Left ventricle myocardium inferior (tissue), 1 donor: ENCODE measurements around the gene KCTD19. TPM values are rescaled to one million over a fixed set of nuclear protein-coding genes. Genes with fewer than 3 reads are reported as not detected.
A peak's percentile ranks its signal among the peaks of the same experiment; 100 is the strongest.

ENCODE experiments used
- DNase-seq: peaks from one replicate; pipeline ENCODE4 v3.0.0-alpha.2; 2020
- H3K27ac ChIP-seq: fragments of 200-600 bp; replicated peaks from 2 replicates; pipeline ENCODE4 v1.8.0; 2021
- H3K27me3 ChIP-seq: fragments of 200-600 bp; 2 replicates; pipeline ENCODE4 v1.8.0; 2021; ENCODE audit warnings: low read depth
- H3K36me3 ChIP-seq: fragments of 200-600 bp; 2 replicates; pipeline ENCODE4 v1.8.0; 2021
- H3K4me1 ChIP-seq: fragments of 200-600 bp; 2 replicates; pipeline ENCODE4 v1.8.0; 2021
- H3K4me3 ChIP-seq: fragments of 200-600 bp; 2 replicates; pipeline ENCODE4 v1.8.0; 2021; ENCODE audit warnings: mild to moderate bottlenecking, moderate library complexity
- H3K9me3 ChIP-seq: fragments of 200-600 bp; replicated peaks from 2 replicates; pipeline ENCODE4 v1.8.0; 2021
- intact Hi-C: fragments of 100-400 bp; cut with micrococcal nuclease; formaldehyde crosslinking; loops from one replicate; pipeline ENCODE4 v1.11.0; 2022
- total RNA-seq: library from RNA; stranded (reverse); fragmentation: NEBNext Ultra II Directional; extraction: Animal tissue kit (Norgen Biotek cat#: 25700); gene quantifications from one replicate; pipeline ENCODE4 v1.2.1, GENCODE V29; 2021
- TF ChIP-seq, protein P1 (sequence below): fragments of 200-600 bp; IDR thresholded peaks from 2 replicates; pipeline ENCODE4 v1.8.0; 2021; ENCODE audit warnings: antibody characterized with exemption, mild to moderate bottlenecking, borderline replicate concordance
- donor health status: DM: no; HTN: yes; CAD: no; lungs with severe emphysema.

KCTD19 gene
- total RNA-seq, 1 donor from 2014 or later, result not detected

DNA sequence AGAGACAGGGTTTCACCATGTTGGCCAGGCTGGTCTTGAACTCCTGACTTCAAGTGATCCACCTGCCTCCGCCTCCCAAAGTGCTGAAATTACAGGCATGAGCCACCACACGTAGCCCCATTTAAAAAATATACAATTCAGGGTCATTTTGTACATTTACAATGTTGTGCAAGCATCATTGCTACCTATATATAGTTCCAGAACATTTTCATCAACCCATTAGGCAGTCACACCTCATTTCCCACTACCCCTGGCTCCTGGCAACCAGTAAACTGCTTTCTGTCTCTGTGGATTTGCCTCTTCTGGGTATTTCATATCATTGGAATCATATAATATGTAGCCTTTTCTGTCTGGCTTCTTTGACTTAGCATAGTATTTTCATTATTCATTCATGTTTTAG lies 6.8 kb upstream of the KCTD19 start:
- TF ChIP-seq, protein P1, sequence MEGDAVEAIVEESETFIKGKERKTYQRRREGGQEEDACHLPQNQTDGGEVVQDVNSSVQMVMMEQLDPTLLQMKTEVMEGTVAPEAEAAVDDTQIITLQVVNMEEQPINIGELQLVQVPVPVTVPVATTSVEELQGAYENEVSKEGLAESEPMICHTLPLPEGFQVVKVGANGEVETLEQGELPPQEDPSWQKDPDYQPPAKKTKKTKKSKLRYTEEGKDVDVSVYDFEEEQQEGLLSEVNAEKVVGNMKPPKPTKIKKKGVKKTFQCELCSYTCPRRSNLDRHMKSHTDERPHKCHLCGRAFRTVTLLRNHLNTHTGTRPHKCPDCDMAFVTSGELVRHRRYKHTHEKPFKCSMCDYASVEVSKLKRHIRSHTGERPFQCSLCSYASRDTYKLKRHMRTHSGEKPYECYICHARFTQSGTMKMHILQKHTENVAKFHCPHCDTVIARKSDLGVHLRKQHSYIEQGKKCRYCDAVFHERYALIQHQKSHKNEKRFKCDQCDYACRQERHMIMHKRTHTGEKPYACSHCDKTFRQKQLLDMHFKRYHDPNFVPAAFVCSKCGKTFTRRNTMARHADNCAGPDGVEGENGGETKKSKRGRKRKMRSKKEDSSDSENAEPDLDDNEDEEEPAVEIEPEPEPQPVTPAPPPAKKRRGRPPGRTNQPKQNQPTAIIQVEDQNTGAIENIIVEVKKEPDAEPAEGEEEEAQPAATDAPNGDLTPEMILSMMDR, result no peak
- Histone ChIP-seq H3K9me3 (peaks cover 13% of the 10 kb centered on the region), H3K27ac (no peak overlapping the region), H3K36me3 (no peaks in the 10 kb centered on the region), H3K4me1 (no peaks in the 10 kb centered on the region), H3K27me3 (no peaks in the 10 kb centered on the region), H3K4me3 (no peak overlapping the region)
- intact Hi-C loops, result no loop called here
- no peak for DNase-seq

DNA sequence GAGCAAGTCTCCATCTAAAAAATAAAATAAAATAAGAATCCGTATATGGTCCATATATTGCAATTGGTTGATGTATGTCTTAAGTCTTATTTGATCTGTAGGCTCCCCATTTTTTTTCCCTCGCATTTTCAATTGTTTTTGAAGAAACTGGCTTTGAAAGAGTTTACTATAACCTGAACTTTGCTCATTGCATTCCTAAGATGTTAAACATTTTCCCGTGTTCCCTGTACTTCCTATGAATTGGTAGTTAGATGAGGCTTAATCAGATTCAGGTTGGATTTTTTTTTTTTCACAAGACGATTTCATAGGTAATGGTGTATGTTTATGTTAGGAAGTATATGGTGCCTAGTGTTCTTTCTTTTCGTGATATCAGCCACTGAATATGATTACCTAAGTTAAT lies 3.4 kb upstream of the KCTD19 start:
- peaks cover 11% of the 10 kb centered on the region for H3K4me1 ChIP-seq
- no peaks in the 10 kb centered on the region for H3K36me3 ChIP-seq
- TF ChIP-seq, protein P1, result no peak
- H3K4me3 ChIP-seq, result no peak overlapping the region
- peaks cover 6% of the 10 kb centered on the region for H3K9me3 ChIP-seq
- peaks cover 17% of the 10 kb centered on the region for H3K27me3 ChIP-seq
- H3K27ac ChIP-seq, result no peak overlapping the region
- intact Hi-C loops, result no loop called here
- no peak for DNase-seq

DNA sequence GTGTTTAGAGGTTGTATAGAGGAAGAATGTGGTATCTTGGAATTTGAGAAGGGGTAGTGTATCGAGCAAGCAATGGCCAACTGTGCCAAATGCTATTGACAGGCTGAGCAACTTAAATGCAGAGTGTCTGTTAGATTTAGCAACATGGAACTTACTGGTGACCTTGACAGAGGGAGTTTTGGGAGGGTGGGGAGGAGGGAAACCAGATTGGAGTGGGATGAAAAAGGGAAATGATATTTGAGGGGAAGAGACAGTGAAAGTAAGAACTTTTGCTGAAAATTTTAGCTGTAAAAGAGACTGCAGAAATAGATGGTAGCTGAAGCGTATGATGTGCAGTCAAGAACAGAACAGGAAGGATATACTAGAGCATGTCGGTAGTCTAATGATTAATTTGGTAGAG lies 1.2 kb upstream of the KCTD19 start:
- Histone ChIP-seq H3K27ac (no peak overlapping the region), H3K36me3 (no peaks in the 10 kb centered on the region), H3K4me3 (no peak overlapping the region), H3K4me1 (peaks cover 11% of the 10 kb centered on the region), H3K27me3 (peaks cover 38% of the 10 kb centered on the region), H3K9me3 (no peaks in the 10 kb centered on the region)
- intact Hi-C loops, result no loop called here
- DNase-seq, result no peak
- TF ChIP-seq, protein P1, result no peak

DNA sequence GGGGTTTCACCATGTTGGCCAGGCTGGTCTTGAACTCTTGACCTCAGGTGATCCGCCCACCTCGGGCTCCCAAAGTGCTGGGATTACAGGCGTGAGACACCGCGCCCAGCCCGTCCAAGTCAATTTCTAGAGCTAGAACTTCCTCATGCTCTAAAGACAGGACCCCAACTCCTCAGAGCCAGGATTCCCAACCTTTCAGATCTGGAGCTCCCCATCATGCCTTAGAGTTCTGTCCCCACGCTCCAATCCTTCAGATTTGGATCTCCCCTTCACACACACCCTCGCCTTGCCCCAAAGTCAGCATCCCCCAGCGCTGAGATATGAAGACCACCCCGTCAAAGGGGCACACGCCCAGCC lies 448 bp downstream of the KCTD19 start:
- TF ChIP-seq, protein P1, result no peak
- H3K4me3 ChIP-seq, result peak overlapping the region; percentile 65
- no peak for DNase-seq
- H3K36me3 ChIP-seq, result no peaks in the 10 kb centered on the region
- no peak overlapping the region for H3K27ac ChIP-seq
- H3K27me3 ChIP-seq, result peaks cover 54% of the 10 kb centered on the region
- H3K4me1 ChIP-seq, result peaks cover 11% of the 10 kb centered on the region
- intact Hi-C loops, result no loop called here
- H3K9me3 ChIP-seq, result no peaks in the 10 kb centered on the region

DNA sequence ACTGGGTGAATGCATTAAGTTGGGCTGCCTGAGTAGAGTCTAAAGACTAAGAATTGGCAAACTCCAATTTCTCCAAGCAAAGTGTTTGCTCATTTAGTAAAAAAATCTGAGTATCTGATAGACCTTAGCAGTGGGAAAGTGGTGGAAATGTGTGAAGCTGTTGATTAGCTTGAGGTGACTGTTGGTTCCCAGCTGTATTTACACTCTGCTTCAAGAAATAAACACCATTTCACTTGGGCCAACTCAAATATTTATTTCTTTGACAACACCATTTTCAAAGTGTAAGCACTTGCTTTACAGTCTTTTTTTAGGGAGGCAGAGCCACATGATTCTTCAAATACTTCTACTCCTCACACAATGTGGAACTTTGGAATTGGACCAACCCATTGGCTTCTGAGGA lies 8.7 kb downstream of the KCTD19 start:
- H3K9me3 ChIP-seq, result no peaks in the 10 kb centered on the region
- H3K4me1 ChIP-seq, result no peaks in the 10 kb centered on the region
- no peak for DNase-seq
- TF ChIP-seq, protein P1, result no peak
- H3K27me3 ChIP-seq, result peaks cover 72% of the 10 kb centered on the region
- H3K27ac ChIP-seq, result no peak overlapping the region
- H3K4me3 ChIP-seq, result no peak overlapping the region
- intact Hi-C loops, result no loop called here
- H3K36me3 ChIP-seq, result no peaks in the 10 kb centered on the region

DNA sequence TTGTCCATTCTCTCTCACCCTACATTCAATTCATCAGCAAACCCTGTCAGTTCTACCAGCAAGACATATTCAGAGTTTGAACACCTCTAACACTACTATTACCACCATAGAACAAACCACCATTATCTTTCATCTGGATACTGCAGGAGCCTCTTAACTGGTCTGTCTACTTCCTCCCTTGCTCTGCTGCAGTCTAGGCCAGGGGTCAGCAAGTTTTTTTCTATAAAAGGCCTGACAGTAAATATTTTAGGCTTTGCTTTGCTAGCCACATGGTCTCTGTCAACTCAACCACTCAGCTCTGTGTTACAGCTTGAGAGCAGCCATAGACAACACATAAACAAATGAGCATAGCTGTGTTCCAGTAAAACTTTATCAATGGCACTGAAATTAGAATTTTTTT lies 13.8 kb downstream of the KCTD19 start:
- intact Hi-C loops, result no loop called here
- H3K36me3 ChIP-seq, result no peaks in the 10 kb centered on the region
- no peak overlapping the region for H3K27ac ChIP-seq
- no peak for DNase-seq
- no peaks in the 10 kb centered on the region for H3K4me1 ChIP-seq
- peaks cover 20% of the 10 kb centered on the region for H3K27me3 ChIP-seq
- H3K4me3 ChIP-seq, result no peak overlapping the region
- no peaks in the 10 kb centered on the region for H3K9me3 ChIP-seq
- TF ChIP-seq, protein P1, result no peak
